Activated CD8-positive, alpha-beta memory T cell treated with anti-CD3 and anti-CD28 coated beads for 36 hours (primary cell): ENCODE results near the gene FNDC3B. TPM values are rescaled to one million over a fixed set of nuclear protein-coding genes. Genes with fewer than 3 reads are reported as not detected.
"Not testable (repeated sequence)": the region's sequence is repeated elsewhere in the genome, so short reads cannot be mapped to it uniquely, and the experiment has no call there.

Experiments
- CTCF ChIA-PET: fragments of 350-600 bp; sonication (Branson Sonifier 250); formaldehyde crosslinking; loops from one replicate; lab custom pipeline; 2021; ENCODE audit warnings: antibody characterized with exemption; lab: Charles Lee
- POLR2A ChIA-PET: fragments of 350-600 bp; sonication (Branson Sonifier 250); formaldehyde crosslinking; loops from one replicate; lab custom pipeline; 2021; ENCODE audit warnings: antibody characterized with exemption; lab: Charles Lee
- total RNA-seq, 2 experiments: library from RNA; stranded (reverse); gene quantifications; one replicate each; pipeline ENCODE4 v1.2.3, GENCODE V29; 2021

FNDC3B gene
- total RNA-seq, 2 experiments from 2014 or later = 19.0 to 24.2 TPM

DNA sequence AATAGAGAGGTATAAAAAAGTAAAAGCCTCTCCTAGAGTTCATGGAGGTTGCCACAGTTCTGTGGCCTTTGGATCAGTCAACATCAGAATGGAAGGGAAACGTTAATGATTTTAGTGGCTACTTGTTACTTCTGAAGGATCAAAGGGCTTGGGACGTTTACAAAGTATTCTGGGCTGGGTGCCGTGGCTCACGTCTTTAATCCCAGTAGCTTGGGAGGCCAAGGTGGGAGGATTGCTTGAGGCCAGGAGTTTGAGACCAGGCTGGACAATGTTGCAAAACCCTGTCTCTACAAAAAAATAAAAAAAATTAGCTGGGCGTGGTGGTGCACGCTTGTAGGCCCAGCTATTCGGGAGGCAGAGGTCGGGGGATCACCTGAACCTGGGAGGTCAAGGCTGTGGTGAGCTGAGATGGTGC is 44.6 kb downstream of the FNDC3B start:
- ChIA-PET POLR2A (no interaction called here), CTCF (interaction anchor here (1.6 kb wide), 1 partner anchor 24 kb away, joined by 4 read pairs; no protein-coding TSS in a partner anchor)

DNA sequence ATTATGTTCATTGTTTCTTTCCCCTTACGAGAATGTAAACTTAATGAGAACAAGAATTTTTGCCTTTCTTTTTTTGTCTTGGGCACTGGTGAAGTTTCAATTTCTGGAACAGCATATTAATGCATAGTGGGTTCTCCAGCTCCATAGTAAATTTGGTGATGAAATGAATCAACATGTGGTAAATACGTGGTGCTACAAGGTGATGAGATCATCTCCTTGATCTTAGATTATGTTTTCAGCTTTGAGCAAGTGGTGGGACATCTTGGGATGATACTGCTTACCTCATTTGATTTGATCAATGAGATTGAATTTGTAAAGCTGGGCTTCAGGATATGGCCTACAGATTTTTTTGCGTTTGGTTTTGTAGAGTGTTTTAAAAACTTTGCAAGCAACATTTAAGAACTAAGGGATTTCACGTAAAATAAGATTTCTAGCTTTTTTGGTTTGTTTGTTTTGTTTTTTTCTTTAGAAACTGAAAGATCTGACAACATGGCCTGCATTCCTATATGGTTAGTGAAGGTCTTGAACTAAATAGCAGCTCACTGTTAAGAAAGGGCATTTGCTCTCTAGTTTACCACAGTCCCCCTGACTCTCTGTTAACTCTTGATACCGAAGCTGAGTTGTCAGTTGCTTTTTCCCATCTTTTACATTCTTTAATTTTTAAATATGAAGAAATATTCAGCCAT is 45.6 kb downstream of the FNDC3B start:
- POLR2A ChIA-PET = no interaction called here
- CTCF ChIA-PET = interaction anchor here (1.6 kb wide), 1 partner anchor 23 kb away, joined by 4 read pairs; no protein-coding TSS in a partner anchor

DNA sequence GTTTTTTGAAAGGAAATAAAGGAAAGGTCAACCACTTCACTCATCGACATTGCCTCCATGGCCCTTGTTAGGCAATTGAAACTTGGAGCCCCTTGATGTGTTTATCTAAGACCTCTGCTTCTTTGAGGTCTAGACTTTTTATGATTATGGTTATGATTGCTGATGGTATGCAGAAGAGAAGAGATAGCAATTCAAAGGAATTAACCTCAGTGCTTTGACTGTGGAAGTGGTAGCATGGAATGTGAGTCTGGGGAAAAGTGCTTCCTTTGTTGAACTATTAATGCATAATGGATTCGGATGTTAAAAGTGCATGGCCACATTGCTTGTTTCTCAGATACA is 46.1 kb downstream of the FNDC3B start:
- ChIA-PET CTCF (no interaction called here), POLR2A (no interaction called here)

DNA sequence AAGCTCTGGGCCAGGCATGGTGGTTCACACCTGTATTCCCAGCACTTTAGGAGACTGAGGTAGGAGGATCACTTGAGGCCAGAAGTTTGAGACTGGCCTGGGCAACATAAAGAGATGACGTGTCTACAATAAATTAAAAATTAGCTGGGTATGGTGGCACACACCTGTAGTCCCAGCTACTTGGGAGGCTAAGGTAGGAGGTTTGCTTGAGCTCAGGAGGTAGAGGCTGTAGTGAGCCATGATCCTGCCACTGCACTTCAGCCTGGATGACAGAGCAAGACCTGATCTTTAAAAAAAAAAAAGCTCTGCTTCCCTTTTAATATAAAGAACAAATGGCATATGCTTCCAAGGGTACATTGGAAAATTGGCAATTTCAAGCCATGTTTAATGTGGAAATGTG is 46.7 kb downstream of the FNDC3B start:
- ChIA-PET CTCF (no interaction called here), POLR2A (interaction anchor here (0.6 kb wide), 1 partner anchor 279 kb away, joined by 3 read pairs; no protein-coding TSS in a partner anchor)

DNA sequence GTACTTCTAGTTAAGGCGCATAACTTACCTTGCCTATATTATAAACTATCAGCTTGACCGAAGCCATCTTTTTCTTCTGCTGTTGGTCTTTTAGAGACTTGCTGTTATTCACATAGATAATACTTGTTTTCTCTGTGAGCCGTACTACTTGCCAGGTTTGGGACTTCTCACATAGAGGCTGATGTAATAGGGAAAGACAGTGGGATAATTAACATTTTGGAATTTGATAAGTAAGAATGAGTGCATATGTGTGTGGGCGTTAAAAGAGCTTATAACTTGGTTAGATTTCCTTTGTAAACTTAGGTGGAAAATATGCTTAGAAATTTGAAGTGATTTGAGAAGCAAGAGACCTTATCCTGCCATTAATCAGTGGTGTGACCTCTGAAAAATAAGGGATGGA is 47.8 kb downstream of the FNDC3B start:
- ChIA-PET POLR2A (no interaction called here), CTCF (no interaction called here)

DNA sequence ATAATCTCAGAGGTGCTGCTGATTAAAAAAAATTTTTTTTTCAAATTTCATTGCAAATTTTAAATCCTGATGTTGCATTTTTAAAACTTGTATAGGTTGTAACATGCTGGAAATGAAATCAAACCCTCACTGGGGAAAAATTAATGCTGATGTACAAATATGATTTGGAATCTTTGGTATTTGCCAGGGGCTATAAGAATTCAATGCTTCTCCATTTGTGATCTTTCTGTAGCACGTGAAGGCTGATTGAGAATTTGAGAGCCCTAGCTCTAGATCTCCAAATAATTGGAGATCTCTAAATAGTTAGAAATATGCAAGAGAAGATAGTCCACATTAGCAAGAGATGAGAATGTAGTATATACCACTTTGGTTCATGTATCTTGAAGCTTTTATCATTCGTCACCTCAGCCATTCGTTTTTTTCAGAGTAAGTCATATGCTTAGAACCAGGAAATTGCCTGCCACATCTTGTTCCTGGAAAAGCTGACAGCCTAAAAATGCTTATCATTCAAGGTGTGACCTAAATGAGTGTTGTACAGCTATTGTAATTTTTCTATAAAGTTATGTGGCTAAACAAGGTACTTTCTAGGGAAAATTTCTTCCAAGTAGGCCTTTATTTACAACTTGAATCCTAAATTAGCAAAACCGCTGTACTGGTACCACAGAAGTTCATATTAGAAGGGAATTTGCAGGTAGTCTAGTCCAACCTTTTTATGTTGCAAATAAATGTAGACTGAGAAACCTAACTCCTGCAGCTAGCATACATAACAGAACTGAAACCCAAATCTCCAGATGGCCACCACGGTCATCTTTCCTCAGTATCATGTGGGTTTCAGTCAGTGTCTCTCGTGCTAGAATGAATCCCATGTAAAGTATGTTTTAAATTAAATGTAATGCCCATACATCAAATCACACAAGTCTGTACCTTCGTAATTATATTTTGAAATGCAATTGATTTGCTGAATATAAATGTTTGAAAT is 48.5 kb downstream of the FNDC3B start:
- CTCF ChIA-PET = interaction anchor here (0.9 kb wide), 1 partner anchor 43 kb away, joined by 3 read pairs; no protein-coding TSS in a partner anchor
- POLR2A ChIA-PET = no interaction called here

DNA sequence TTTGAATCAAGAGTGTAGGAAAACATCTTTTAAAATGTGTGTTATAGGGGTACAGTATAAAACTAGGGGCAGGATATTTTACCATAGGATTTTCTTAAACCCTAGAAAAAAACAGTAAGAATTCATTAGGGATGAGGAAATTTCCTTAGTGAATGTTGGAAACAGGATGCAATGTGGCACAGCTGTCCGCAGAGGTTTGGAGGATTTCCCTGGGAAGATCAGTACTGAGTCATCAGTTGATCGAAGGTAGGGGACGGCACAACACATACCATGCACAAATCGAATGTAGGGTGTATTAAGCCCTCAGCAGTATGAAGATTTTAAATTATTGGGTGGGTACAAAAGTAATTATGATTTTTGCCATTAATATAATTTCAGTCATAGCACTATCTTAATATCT is 49.9 kb downstream of the FNDC3B start:
- POLR2A ChIA-PET = no interaction called here

DNA sequence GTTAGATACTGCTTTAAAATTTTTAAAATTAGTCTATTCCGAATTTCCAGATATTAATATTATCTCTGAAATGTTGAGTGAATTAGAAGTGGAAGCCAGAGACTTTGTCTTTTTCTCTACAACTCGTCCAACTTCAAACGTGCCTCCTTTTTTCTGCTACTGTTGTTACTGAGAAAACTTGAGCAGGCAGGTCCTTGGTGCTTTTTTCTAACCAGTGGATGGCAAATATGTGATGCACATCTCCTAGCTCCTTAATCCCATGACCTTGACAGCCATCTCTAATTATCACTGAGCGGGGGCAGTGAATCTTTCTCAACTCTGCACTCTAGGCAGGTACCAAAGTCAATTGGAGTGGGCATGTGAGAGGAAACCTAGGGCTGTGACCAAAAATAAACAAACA is 50.7 kb downstream of the FNDC3B start:
- ChIA-PET CTCF (no interaction called here), POLR2A (no interaction called here)

More for the DNA sequence above, 49.9 kb downstream of the FNDC3B start:
- CTCF ChIA-PET = no interaction called here

DNA sequence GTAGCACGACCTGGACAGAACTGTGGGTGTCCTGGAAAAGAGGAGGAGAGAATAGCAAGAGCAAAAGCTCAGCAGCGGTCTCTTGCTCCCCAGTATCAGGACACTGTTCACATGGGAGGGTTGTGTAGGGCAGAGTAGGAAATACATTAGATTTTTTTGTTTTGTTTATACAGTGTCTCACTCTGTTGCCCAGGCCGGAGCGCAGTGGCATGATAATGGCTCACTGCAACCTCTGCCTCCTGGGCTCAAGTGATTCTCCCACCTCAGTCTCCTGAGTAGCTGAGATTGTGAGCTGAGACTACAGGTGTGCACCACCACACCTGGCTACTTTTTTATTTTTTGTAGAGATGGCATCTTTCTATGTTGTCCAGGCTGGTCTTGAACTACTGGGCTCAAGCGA is 53.3 kb downstream of the FNDC3B start:
- ChIA-PET CTCF (no interaction called here), POLR2A (no interaction called here)

DNA sequence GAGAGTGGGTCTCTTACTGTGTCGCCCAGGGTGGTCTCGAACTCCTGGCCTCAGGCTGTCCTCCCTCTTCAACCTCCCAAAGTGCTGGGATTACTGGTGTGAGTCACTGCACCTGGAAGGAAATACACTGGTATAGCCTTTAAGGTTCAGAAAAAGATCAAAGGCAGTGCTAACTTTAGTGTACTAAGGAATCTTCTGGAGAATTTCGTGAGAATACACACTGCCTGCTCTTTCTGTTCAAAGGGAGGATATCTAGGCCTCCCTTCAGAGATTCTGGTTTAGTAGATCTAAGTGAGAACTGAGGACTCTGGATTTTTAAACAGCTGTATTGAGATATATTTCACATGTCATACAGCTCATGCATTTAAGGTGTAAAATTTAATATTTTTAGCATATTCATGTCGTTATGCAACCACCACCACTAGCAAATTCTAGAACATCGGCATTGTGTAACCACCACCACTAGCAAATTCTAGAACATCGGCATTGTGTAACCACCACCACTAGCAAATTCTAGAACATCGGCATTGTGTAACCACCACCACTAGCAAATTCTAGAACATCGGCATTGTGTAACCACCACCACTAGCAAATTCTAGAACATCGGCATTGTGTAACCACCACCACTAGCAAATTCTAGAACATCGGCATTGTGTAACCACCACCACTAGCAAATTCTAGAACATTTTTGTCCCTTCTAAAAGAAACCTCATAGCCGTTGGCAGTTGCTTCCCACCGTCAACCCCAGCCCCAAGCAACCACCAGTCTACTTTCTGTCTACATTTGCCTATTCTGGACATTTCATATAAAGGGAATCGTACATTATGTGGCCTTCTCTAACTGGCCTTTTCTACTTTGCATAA is 54.4 kb downstream of the FNDC3B start:
- CTCF ChIA-PET = not testable (repeated sequence)
- POLR2A ChIA-PET = interaction anchor here (1.5 kb wide), 1 partner anchor 13 kb away, joined by 5 read pairs; no protein-coding TSS in a partner anchor

DNA sequence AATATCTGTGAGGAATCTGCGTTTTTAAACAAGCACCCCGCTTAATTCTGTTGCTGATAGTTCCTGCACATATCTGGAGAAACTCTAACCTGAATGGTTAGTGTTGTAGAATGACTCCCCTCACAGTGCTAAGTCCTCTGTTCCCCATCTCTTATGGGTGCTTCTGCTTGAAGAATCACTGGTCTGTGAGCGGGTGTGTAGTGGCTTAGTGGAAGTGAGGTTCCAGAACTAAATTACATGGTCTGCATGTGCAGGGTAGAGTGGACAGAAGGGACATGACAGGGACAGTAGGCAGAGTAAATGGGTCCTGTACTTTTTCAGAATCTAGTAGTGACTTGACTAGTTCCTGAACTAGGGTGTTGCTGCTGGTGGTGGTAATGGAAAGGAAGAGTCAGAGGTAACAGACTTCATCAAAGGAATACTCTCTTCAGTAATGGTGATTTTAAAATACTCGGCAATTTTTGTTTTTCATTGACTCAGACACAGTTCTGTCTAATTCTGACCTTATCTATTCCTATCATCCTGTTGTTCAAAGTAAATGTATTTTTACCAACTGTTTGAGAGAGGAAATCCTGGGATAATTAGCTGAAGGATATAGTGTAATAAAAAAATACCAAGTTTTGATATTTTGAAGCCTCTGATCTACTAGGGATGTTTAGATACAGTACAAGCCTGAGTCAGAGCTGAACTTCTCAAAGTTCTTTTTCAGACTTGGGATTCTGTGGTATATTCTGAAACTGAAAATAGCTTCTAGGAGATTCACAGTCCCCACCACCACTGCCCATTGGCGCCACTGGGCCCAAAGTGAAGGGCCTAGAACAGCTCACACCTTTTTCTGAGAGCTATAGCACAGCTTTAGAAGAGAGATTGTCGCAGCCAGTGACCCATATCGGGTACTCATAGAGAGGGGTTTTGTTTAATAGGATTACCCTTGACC is 55.5 kb downstream of the FNDC3B start:
- CTCF ChIA-PET = no interaction called here
- POLR2A ChIA-PET = interaction anchor here (1.5 kb wide), 1 partner anchor 12 kb away, joined by 5 read pairs; no protein-coding TSS in a partner anchor

DNA sequence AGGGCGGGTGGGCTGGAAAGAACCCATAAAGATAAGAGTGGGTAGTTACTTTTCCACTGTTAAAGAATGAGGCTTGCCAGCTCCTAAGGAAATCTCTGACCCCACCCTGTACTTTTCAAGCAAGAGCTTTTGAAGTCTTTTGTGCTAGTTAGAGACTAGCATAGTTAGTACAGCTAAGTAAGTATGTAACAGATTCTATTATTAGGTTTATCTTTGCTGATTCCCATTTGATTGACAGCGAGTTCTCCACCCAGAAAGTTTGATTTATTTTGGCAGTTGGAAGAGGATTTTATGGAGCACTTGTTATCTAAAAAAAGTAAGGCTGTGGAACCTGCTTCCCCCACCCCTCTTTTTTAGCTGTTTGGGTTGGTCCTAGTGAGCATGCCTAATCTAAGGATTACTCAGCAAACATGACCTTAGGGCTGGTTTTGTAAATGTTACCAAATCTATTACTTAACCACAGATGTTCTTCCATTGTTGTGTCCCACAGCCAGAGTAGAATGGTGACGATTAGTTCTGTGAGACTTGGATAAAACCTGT is 57.6 kb downstream of the FNDC3B start:
- POLR2A ChIA-PET = no interaction called here
- CTCF ChIA-PET = no interaction called here

DNA sequence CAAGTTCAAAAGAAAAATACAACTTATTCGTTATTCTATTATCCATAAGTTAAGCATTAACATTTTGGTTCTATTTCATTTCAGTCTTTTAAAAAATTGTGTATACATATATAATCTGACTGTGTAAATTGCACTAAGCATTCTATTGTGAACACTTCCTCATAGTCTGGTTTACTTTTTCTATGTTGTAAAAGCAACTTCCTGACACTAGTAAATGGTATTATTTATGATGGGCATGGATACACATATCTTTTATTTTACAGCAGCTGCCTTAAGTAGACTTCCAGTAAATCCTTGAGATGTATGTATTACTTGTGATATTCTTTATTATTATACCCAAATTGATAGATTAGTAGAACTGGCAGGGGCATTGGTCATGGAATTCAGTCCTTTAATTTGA is 58.2 kb downstream of the FNDC3B start:
- ChIA-PET POLR2A (no interaction called here), CTCF (no interaction called here)

DNA sequence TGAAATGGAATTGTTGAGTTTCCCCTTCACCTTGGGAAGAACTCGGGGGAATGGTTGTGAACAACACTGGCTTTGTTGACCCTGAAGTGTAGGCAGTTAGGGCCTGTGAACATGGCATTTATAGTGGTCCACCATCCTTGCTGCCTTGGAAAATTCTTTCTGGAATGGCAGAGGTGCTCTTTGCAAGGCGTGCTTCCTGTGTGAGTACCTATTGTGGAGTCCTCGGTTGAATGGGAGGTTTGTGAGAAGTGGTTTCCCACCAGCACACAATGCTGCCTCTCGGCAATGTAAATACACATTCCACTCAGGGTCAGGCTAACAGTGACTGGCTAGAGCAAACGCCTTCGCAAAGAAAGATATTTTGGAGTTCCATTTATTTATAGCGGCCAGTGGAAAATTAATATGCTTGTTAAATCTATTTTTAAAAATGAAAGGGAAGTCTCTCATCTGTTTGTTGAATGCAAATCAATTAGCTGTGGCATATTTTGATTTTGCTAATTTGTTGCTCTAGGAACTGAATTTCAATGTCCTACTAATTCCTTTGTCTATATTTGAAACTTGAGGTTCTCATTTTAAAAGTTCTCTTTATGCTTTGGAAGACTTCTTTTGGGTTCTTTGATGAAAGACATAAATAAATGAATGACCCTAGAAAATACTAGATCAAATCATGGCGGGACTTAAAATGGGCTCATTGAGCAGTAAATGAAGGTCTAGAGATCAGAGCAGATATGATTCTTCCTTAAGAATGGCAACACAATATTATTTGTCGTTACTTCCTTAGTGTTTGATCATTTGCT is 59.5 kb downstream of the FNDC3B start:
- CTCF ChIA-PET = no interaction called here

DNA sequence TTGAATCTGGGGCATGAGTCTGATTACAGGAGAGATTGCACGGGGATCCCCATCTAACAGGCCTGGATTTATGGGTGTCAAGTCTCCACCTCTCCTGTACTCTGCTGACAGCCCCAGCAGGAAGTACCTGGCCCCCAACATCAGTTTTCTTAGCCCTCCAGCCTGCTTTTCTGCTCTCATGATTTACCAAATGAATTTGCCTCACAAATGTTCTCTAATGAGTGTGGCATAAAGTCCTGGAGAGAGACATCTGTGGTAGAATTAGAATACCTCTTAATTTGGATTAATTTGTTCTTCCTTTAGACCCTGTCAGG is 60.1 kb downstream of the FNDC3B start:
- CTCF ChIA-PET = no interaction called here

More for the DNA sequence above, 59.5 kb downstream of the FNDC3B start:
- POLR2A ChIA-PET = no interaction called here

DNA sequence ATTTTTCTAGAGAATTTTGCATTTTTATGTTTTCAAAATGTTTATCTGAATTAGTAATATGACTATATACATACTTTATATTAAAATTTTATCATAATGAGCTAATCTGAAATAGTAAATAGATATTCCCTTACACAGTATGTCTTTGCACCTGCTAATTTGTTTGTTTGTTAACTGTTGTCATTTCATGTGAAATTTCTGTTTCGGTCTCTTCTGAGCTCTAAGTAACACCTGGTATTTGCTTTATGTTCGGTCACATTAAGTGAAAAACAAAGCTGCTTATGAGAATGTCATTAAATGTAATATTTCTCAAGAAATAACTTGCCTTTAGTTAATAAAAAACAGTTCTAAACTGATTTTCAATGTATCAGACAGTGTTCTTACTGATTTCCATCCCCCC is 61.1 kb downstream of the FNDC3B start:
- POLR2A ChIA-PET = no interaction called here
- CTCF ChIA-PET = interaction anchor here (0.6 kb wide), 1 partner anchor 240 kb away, joined by 3 read pairs; no protein-coding TSS in a partner anchor

More for the DNA sequence above, 60.1 kb downstream of the FNDC3B start:
- POLR2A ChIA-PET = no interaction called here

DNA sequence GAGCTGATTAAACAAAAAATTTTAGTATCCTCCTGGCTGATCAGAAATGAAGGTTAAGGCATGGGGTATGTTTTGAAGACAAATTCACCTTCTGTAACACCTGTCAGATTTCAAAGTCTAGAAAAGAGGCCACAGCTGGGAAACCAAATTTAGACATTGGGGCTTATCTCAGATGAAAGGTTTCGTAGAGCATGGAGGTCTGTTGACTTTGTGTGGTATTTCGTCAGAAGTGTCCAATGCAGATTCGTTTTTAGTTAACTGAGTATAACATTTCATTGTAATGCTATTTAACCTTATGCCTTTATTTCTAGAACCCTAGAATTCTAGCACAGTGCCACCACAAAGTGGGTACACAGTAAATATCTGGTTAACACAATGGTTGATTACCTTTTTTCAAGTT is 61.7 kb downstream of the FNDC3B start:
- ChIA-PET POLR2A (no interaction called here), CTCF (no interaction called here)
